ENCODE data around the gene LCOR. TPM values are rescaled to one million over a fixed set of nuclear protein-coding genes. Genes with fewer than 3 reads are reported as not detected.

The LCOR gene
- total and polyA plus RNA-seq, 2 of the 13 experiments (the other 11 are each of a cell fraction or from before 2014, with no cell fraction given) = 12.4 to 23.7 TPM

DNA sequence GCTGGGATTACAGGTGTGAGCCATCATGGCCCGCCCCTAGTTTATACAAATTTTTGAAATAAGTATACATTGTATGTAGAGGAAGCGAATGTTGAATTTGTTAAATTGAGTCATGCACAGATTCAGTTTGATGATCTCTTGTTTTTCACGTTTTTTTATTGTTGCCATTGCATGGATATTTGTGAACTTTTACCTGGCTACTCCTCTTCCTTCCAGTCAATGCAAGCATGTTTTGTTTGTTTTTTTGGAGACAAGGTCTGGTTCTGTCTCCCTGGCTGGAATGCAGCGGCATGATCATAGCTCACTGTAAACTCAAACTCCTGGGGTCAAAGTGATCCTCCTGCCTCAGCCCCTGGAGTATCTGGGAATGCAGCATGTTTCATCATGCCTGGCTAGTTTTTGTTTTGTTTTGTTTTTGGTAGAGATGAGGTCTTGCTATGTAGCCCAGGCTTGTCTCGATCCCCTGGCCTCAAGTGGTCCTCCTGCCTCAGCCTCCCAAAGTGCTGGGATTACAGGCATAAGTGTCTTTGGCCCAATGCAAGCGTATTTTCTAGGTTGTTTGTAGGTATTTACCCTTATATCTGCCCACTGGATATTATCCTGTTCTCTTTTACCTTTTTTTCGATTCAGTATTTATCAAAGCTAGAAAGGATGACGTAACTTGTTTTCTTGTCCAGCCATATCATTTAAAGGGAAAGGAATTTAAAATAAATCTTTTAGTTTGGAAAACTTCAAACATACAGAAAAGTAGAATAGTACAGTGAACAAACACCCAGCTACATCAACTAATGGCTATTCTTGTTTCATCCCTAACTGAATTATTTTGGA lies 11.0 kb downstream of the LCOR start (continued):
- TF ChIP-seq CHCHD3 (CRISPR knock-in tag; IDR thresholded peaks at IDR 0.05) = no peak
- no peak for TF ChIP-seq ZNF282 (IDR thresholded peaks at IDR 0.05; ENCODE audit: partially characterized antibody)
- TF ChIP-seq KAT2B (IDR thresholded peaks at IDR 0.05; ENCODE audit: borderline replicate concordance, low read depth, low read length) = no peak
- peak; percentile 73 for TF ChIP-seq RERE (CRISPR knock-in tag; IDR thresholded peaks at IDR 0.05; ENCODE audit: low read depth)
- TF ChIP-seq, protein P1, sequence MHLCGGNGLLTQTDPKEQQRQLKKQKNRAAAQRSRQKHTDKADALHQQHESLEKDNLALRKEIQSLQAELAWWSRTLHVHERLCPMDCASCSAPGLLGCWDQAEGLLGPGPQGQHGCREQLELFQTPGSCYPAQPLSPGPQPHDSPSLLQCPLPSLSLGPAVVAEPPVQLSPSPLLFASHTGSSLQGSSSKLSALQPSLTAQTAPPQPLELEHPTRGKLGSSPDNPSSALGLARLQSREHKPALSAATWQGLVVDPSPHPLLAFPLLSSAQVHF (CRISPR knock-in tag; IDR thresholded peaks at IDR 0.05) = no peak
- TF ChIP-seq, protein P2, sequence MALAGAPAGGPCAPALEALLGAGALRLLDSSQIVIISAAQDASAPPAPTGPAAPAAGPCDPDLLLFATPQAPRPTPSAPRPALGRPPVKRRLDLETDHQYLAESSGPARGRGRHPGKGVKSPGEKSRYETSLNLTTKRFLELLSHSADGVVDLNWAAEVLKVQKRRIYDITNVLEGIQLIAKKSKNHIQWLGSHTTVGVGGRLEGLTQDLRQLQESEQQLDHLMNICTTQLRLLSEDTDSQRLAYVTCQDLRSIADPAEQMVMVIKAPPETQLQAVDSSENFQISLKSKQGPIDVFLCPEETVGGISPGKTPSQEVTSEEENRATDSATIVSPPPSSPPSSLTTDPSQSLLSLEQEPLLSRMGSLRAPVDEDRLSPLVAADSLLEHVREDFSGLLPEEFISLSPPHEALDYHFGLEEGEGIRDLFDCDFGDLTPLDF (CRISPR knock-in tag; IDR thresholded peaks at IDR 0.05) = no peak
- TF ChIP-seq ZNF598 (CRISPR knock-in tag; IDR thresholded peaks at IDR 0.05; ENCODE audit: borderline replicate concordance) = no peak
- TF ChIP-seq, protein P3, sequence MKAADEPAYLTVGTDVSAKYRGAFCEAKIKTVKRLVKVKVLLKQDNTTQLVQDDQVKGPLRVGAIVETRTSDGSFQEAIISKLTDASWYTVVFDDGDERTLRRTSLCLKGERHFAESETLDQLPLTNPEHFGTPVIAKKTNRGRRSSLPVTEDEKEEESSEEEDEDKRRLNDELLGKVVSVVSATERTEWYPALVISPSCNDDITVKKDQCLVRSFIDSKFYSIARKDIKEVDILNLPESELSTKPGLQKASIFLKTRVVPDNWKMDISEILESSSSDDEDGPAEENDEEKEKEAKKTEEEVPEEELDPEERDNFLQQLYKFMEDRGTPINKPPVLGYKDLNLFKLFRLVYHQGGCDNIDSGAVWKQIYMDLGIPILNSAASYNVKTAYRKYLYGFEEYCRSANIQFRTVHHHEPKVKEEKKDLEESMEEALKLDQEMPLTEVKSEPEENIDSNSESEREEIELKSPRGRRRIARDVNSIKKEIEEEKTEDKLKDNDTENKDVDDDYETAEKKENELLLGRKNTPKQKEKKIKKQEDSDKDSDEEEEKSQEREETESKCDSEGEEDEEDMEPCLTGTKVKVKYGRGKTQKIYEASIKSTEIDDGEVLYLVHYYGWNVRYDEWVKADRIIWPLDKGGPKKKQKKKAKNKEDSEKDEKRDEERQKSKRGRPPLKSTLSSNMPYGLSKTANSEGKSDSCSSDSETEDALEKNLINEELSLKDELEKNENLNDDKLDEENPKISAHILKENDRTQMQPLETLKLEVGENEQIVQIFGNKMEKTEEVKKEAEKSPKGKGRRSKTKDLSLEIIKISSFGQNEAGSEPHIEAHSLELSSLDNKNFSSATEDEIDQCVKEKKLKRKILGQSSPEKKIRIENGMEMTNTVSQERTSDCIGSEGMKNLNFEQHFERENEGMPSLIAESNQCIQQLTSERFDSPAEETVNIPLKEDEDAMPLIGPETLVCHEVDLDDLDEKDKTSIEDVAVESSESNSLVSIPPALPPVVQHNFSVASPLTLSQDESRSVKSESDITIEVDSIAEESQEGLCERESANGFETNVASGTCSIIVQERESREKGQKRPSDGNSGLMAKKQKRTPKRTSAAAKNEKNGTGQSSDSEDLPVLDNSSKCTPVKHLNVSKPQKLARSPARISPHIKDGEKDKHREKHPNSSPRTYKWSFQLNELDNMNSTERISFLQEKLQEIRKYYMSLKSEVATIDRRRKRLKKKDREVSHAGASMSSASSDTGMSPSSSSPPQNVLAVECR (CRISPR knock-in tag; IDR thresholded peaks at IDR 0.05; ENCODE audit: borderline replicate concordance) = peak; percentile 60; the same call in 1 of the 2 replicates
- peak; percentile 98 for TF ChIP-seq RARA (CRISPR knock-in tag; IDR thresholded peaks at IDR 0.05)
- peak; percentile 78; the same call in 1 of the 2 replicates for TF ChIP-seq JUNB (CRISPR knock-in tag; IDR thresholded peaks at IDR 0.05; ENCODE audit: borderline replicate concordance)
- TF ChIP-seq PBX3 (CRISPR knock-in tag; IDR thresholded peaks at IDR 0.05; ENCODE audit: borderline replicate concordance) = no peak
- no peak for TF ChIP-seq ZFP82 (CRISPR knock-in tag; IDR thresholded peaks at IDR 0.05; ENCODE audit: borderline replicate concordance)
- TF ChIP-seq, protein P4, sequence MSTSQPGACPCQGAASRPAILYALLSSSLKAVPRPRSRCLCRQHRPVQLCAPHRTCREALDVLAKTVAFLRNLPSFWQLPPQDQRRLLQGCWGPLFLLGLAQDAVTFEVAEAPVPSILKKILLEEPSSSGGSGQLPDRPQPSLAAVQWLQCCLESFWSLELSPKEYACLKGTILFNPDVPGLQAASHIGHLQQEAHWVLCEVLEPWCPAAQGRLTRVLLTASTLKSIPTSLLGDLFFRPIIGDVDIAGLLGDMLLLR (CRISPR knock-in tag; IDR thresholded peaks at IDR 0.05) = no peak
- peak; percentile 95 for TF ChIP-seq IRF2 (CRISPR knock-in tag; IDR thresholded peaks at IDR 0.05)
